CD14-positive monocyte (primary cell): ENCODE data around the gene TMEM213. TPM values are rescaled to one million over a fixed set of nuclear protein-coding genes. Genes with fewer than 3 reads are reported as not detected.

ENCODE experiments used
- DNase-seq, 3 donors: peaks; one replicate each; pipeline ENCODE4 v3.0.0-alpha.2; 2011 to 2022
- H2AFZ ChIP-seq: 2 replicates; pipeline ENCODE4 v1.6.0; 2012; ENCODE audit warnings: mild to moderate bottlenecking, low read depth, low read length, inconsistent platforms; ENCODE audit not compliant: insufficient read depth, poor library complexity, severe bottlenecking
- H3K27ac ChIP-seq, 2 donors: 1 replicate in 1 of 2; 2 replicates in 1 of 2; pipeline ENCODE4 v1.5.1; 2012 to 2013; ENCODE audit warnings: low read length in 2 of 2, control low read depth in 1 of 2, inconsistent platforms in 1 of 2, low read depth in 1 of 2, mild to moderate bottlenecking in 1 of 2
- H3K27me3 ChIP-seq, 2 donors: one replicate each; pipeline versions ENCODE4 v1.6.0 to v1.6.1; 2011 to 2013; ENCODE audit warnings: low read length in 2 of 2; ENCODE audit not compliant: control insufficient read depth in 2 of 2, insufficient read depth in 2 of 2
- H3K36me3 ChIP-seq, 2 donors: replicated peaks in 1 of 2; 1 replicate in 1 of 2; 2 replicates in 1 of 2; pipeline versions ENCODE4 v1.5.1 to v1.6.1; 2012 to 2013; ENCODE audit warnings: low read length in 2 of 2, control low read depth in 1 of 2, inconsistent platforms in 1 of 2, mild to moderate bottlenecking in 1 of 2; ENCODE audit not compliant: insufficient read depth in 2 of 2, control insufficient read depth in 1 of 2
- H3K4me1 ChIP-seq, 2 donors: 1 replicate in 1 of 2; 2 replicates in 1 of 2; pipeline versions ENCODE4 v1.5.1 to v1.6.1; 2012 to 2013; ENCODE audit warnings: low read length in 2 of 2, control low read depth in 1 of 2, inconsistent platforms in 1 of 2, mild to moderate bottlenecking in 1 of 2, moderate library complexity in 1 of 2; ENCODE audit not compliant: insufficient read depth in 2 of 2, control insufficient read depth in 1 of 2
- H3K4me2 ChIP-seq: replicated peaks from 2 replicates; pipeline ENCODE3; 2012; ENCODE audit warnings: low read length, moderate library complexity, mild to moderate bottlenecking; ENCODE audit not compliant: poor library complexity, severe bottlenecking; ENCODE audit errors: extremely low read depth
- H3K4me3 ChIP-seq, 3 experiments: fragments of 200-600 bp in 1 of 3; sonication (generic) in 1 of 3; replicated peaks in 1 of 3; 1 replicate in 2 of 3; 2 replicates in 1 of 3; pipeline ENCODE4 v1.5.1; 2011 to 2013; ENCODE audit warnings: low read length in 3 of 3, mild to moderate bottlenecking in 3 of 3, control low read depth in 2 of 3, low read depth in 2 of 3, inconsistent platforms in 1 of 3, moderate library complexity in 1 of 3
- H3K79me2 ChIP-seq: 2 replicates; pipeline ENCODE4 v1.6.0; 2012; ENCODE audit warnings: mild to moderate bottlenecking, control low read depth, inconsistent platforms, low read length, moderate library complexity; ENCODE audit not compliant: insufficient read depth
- H3K9ac ChIP-seq: 2 replicates; pipeline ENCODE4 v1.6.0; 2017; ENCODE audit warnings: low read length, mild to moderate bottlenecking; ENCODE audit not compliant: insufficient read depth, poor library complexity, severe bottlenecking
- H3K9me3 ChIP-seq, 2 donors: replicated peaks in 1 of 2; 1 replicate in 1 of 2; 2 replicates in 1 of 2; pipeline versions ENCODE4 v1.5.1 to v1.6.1; 2012 to 2013; ENCODE audit warnings: low read length in 2 of 2, control low read depth in 1 of 2; ENCODE audit not compliant: control insufficient read depth in 1 of 2, insufficient read depth in 1 of 2
- H4K20me1 ChIP-seq: 2 replicates; pipeline ENCODE4 v1.6.0; 2012; ENCODE audit warnings: mild to moderate bottlenecking, low read length, control low read depth, moderate library complexity; ENCODE audit not compliant: insufficient read depth
- H3K27ac Mint-ChIP-seq, 7 donors: one replicate each; pipeline ENCODE4 v1.8.0; 2020; ENCODE audit warnings: mild to moderate bottlenecking in 7 of 7, mixed read lengths in 7 of 7, moderate library complexity in 6 of 7, inconsistent platforms in 2 of 7
- H3K27me3 Mint-ChIP-seq, 3 donors: one replicate each; pipeline ENCODE4 v1.8.0; 2021 to 2022; ENCODE audit warnings: low read depth in 3 of 3, mild to moderate bottlenecking in 3 of 3, mixed read lengths in 3 of 3, moderate library complexity in 3 of 3, inconsistent platforms in 1 of 3
- H3K36me3 Mint-ChIP-seq, 2 donors: one replicate each; pipeline ENCODE4 v1.8.0; 2020; ENCODE audit warnings: mixed read lengths in 2 of 2, inconsistent platforms in 1 of 2, mild to moderate bottlenecking in 1 of 2
- H3K4me1 Mint-ChIP-seq: one replicate; pipeline ENCODE4 v1.8.0; 2020; ENCODE audit warnings: mild to moderate bottlenecking, mixed read lengths
- H3K4me3 Mint-ChIP-seq, 2 donors: one replicate each; pipeline ENCODE4 v1.8.0; 2020; ENCODE audit warnings: mild to moderate bottlenecking in 2 of 2, mixed read lengths in 2 of 2, moderate library complexity in 1 of 2
- H3K9me3 Mint-ChIP-seq, 7 donors: one replicate each; pipeline ENCODE4 v1.8.0; 2020 to 2022; ENCODE audit warnings: mixed read lengths in 7 of 7, mild to moderate bottlenecking in 6 of 7, moderate library complexity in 6 of 7, inconsistent platforms in 2 of 7
- CTCF ChIP-seq: fragments of 200-600 bp; IDR thresholded peaks from one replicate; pipeline ENCODE4 v1.8.0; 2022; ENCODE audit warnings: antibody characterized with exemption, mild to moderate bottlenecking
- WGBS: methylation state at CpG from one replicate; pipeline ENCODE4 v1.1.5; 2013; ENCODE audit warnings: missing lambda C conversion rate; ENCODE audit not compliant: insufficient coverage; 5-methylcytosine and 5-hydroxymethylcytosine counted together
- intact Hi-C, 2 donors: fragments of 100-400 bp; cut with micrococcal nuclease; formaldehyde crosslinking; loops; one replicate each; pipeline versions ENCODE4 v1.15.0 to v1.15.1; 2023
- polyA plus RNA-seq, 3 donors: library from polyadenylated mRNA; depleted of rRNA in 1 of 3; unstranded in 2 of 3; stranded (reverse) in 1 of 3; fragments of 300-500 nt in 2 of 3; fragments of >200 nt in 1 of 3; fragmentation: Illumina TruSeq in 2 of 3; gene quantifications; 1 replicate in 2 of 3; 2 replicates in 1 of 3; pipeline ENCODE4 v1.2.3, GENCODE V29; 2012 to 2021

The TMEM213 gene
- polyA plus RNA-seq, 3 donors = not detected

GRCh38 chr7:138848056-138848980 is 50.5 kb downstream of the TMEM213 start:
- Histone ChIP-seq H3K4me2 (no peak overlapping the region), H3K36me3 (no peaks in the 10 kb centered on the region), H3K4me3 (no peak overlapping the region), H3K9ac (no peak overlapping the region), H3K27ac (no peak overlapping the region), H3K9me3 (no peaks in the 10 kb centered on the region), H2AFZ (no peak overlapping the region), H3K4me1 (no peaks in the 10 kb centered on the region), H3K27me3 (no peaks in the 10 kb centered on the region), H4K20me1 (no peaks in the 10 kb centered on the region), H3K79me2 (no peaks in the 10 kb centered on the region)
- no peak overlapping the region for H3K4me3 Mint-ChIP-seq
- WGBS = no CpG with 5 or more reads among the region's 3 CpGs
- no peak overlapping the region for H3K27ac Mint-ChIP-seq
- no peaks in the 10 kb centered on the region for H3K4me1 Mint-ChIP-seq
- no peaks in the 10 kb centered on the region for H3K27me3 Mint-ChIP-seq
- TF ChIP-seq CTCF = no peak
- H3K9me3 Mint-ChIP-seq = no peaks in the 10 kb centered on the region
- no peaks in the 10 kb centered on the region for H3K36me3 Mint-ChIP-seq
- intact Hi-C loops = no loop called here
- DNase-seq = no peak

GRCh38 chr7:138849701-138850100 is 51.9 kb downstream of the TMEM213 start:
- Histone ChIP-seq H4K20me1 (no peaks in the 10 kb centered on the region), H3K36me3 (no peaks in the 10 kb centered on the region), H3K79me2 (no peaks in the 10 kb centered on the region), H2AFZ (no peak overlapping the region), H3K4me3 (no peak overlapping the region), H3K27me3 (no peaks in the 10 kb centered on the region), H3K4me2 (no peak overlapping the region), H3K4me1 (no peaks in the 10 kb centered on the region), H3K27ac (no peak overlapping the region), H3K9ac (no peak overlapping the region), H3K9me3 (no peaks in the 10 kb centered on the region)
- intact Hi-C loops = no loop called here
- no peaks in the 10 kb centered on the region for H3K4me1 Mint-ChIP-seq
- H3K36me3 Mint-ChIP-seq = no peaks in the 10 kb centered on the region
- no peak overlapping the region for H3K27ac Mint-ChIP-seq
- no peaks in the 10 kb centered on the region for H3K9me3 Mint-ChIP-seq
- WGBS = 100% methylated on average over 3 of the region's 5 CpGs
- H3K4me3 Mint-ChIP-seq = no peak overlapping the region
- H3K27me3 Mint-ChIP-seq = no peaks in the 10 kb centered on the region
- no peak for DNase-seq
- TF ChIP-seq CTCF = no peak
